Astrocyte of the cerebellum (primary cell): ENCODE measurements around the gene WWTR1.

Experiments
- DNase-seq: peaks from one replicate; pipeline ENCODE4 v3.0.0-alpha.2; 2011; ENCODE audit warnings: low read depth
- H3K4me3 ChIP-seq: 2 replicates; pipeline ENCODE4 v1.5.1; 2011; ENCODE audit warnings: mild to moderate bottlenecking, low read depth, low read length, moderate library complexity
- in situ Hi-C: cut with HindIII; loops from 2 replicates; pipeline ENCODE4 v1.10.0; 2017; ENCODE audit warnings: low sequenced_read_pairs
- TF ChIP-seq, protein P1 (sequence below): IDR thresholded peaks from 2 replicates; pipeline ENCODE4 v1.5.1; 2012; ENCODE audit warnings: low read length, low read depth, moderate library complexity, mild to moderate bottlenecking; ENCODE audit errors: missing control alignments

Gene WWTR1

GRCh38 chr3:149474250-149474817 lies 183.5 kb downstream of the WWTR1 start, which contains the start of gene TM4SF4:
TM4SF4 (plus strand) TSS chr3:149474697; CDS start chr3:149474878, 181 bp downstream.
- H3K4me3 ChIP-seq: no peak within 1 kb of the TSS
- in situ Hi-C loops: no loop called here
- no peak for DNase-seq
- TF ChIP-seq, protein P1, sequence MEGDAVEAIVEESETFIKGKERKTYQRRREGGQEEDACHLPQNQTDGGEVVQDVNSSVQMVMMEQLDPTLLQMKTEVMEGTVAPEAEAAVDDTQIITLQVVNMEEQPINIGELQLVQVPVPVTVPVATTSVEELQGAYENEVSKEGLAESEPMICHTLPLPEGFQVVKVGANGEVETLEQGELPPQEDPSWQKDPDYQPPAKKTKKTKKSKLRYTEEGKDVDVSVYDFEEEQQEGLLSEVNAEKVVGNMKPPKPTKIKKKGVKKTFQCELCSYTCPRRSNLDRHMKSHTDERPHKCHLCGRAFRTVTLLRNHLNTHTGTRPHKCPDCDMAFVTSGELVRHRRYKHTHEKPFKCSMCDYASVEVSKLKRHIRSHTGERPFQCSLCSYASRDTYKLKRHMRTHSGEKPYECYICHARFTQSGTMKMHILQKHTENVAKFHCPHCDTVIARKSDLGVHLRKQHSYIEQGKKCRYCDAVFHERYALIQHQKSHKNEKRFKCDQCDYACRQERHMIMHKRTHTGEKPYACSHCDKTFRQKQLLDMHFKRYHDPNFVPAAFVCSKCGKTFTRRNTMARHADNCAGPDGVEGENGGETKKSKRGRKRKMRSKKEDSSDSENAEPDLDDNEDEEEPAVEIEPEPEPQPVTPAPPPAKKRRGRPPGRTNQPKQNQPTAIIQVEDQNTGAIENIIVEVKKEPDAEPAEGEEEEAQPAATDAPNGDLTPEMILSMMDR: no peak

- in situ Hi-C loops: no loop called here
- DNase-seq: peak; percentile 43
- TF ChIP-seq, protein P1: no peak
- H3K4me3 ChIP-seq: no peak overlapping the region
These were observed 184.2 kb downstream of the WWTR1 start for GRCh38 chr3:149473357-149474249.

- in situ Hi-C loops: no loop called here
- DNase-seq: no peak
- TF ChIP-seq, protein P1: no peak
- no peak overlapping the region for H3K4me3 ChIP-seq
These were observed 185.6 kb downstream of the WWTR1 start for GRCh38 chr3:149472030-149472797.

- no peak for DNase-seq
- TF ChIP-seq, protein P1: no peak
- no peak overlapping the region for H3K4me3 ChIP-seq
- in situ Hi-C loops: no loop called here
These were observed 187.4 kb downstream of the WWTR1 start for GRCh38 chr3:149470381-149470780.

- no peak for DNase-seq
- H3K4me3 ChIP-seq: no peak overlapping the region
- in situ Hi-C loops: no loop called here
- TF ChIP-seq, protein P1: no peak
These were observed 189.2 kb downstream of the WWTR1 start for GRCh38 chr3:149468504-149469212.
